CD4-positive, alpha-beta T cell (primary cell): Measurements from ENCODE around the gene SPOCK1. TPM values are rescaled to one million over a fixed set of nuclear protein-coding genes. Genes with fewer than 3 reads are reported as not detected.

Experiments used
- ATAC-seq: fragments of 200-7000 bp; cut with Tn5 transposase; one replicate; pipeline ENCODE4 v1.10.0; 2022; ENCODE audit warnings: mild to moderate bottlenecking; ENCODE audit not compliant: poor library complexity
- CTCF ChIA-PET: fragments of 350-600 bp; sonication (Branson Sonifier 250); formaldehyde crosslinking; loops from one replicate; lab custom pipeline; 2021; ENCODE audit warnings: antibody characterized with exemption, inconsistent platforms; lab: Charles Lee
- POLR2A ChIA-PET: fragments of 350-600 bp; sonication (Branson Sonifier 250); formaldehyde crosslinking; loops from one replicate; lab custom pipeline; 2021; ENCODE audit warnings: antibody characterized with exemption, inconsistent platforms; lab: Charles Lee
- DNase-seq, 14 experiments: peaks; one replicate each; pipeline ENCODE4 v3.0.0-alpha.2; 2013 to 2020; ENCODE audit warnings: mixed read lengths in 2 of 14
- H3K27ac ChIP-seq, 2 donors: one replicate each; pipeline versions ENCODE4 v1.5.1 to v1.7.0; 2013; ENCODE audit warnings: low read length in 2 of 2, low read depth in 1 of 2, mild to moderate bottlenecking in 1 of 2
- H3K27me3 ChIP-seq, 2 experiments: 1 replicate in 1 of 2; 2 replicates in 1 of 2; pipeline versions ENCODE4 v1.6.1 to v1.7.0; 2013; ENCODE audit warnings: low read length in 2 of 2, control low read depth in 1 of 2, mild to moderate bottlenecking in 1 of 2, moderate library complexity in 1 of 2; ENCODE audit not compliant: insufficient read depth in 2 of 2, control insufficient read depth in 1 of 2
- H3K36me3 ChIP-seq: one replicate; pipeline ENCODE4 v1.6.1; 2013; ENCODE audit warnings: low read length, control low read depth; ENCODE audit not compliant: insufficient read depth
- H3K4me1 ChIP-seq: one replicate; pipeline ENCODE4 v1.6.1; 2013; ENCODE audit warnings: low read length, control low read depth; ENCODE audit not compliant: insufficient read depth
- H3K4me3 ChIP-seq: one replicate; pipeline ENCODE4 v1.5.1; 2013; ENCODE audit warnings: mild to moderate bottlenecking, low read length, moderate library complexity
- H3K9me3 ChIP-seq, 2 experiments: 1 replicate in 1 of 2; 2 replicates in 1 of 2; pipeline versions ENCODE4 v1.6.1 to v1.7.0; 2013; ENCODE audit warnings: low read length in 2 of 2, mild to moderate bottlenecking in 2 of 2, control low read depth in 1 of 2, moderate library complexity in 1 of 2; ENCODE audit not compliant: control insufficient read depth in 1 of 2, insufficient read depth in 1 of 2
- H3K27ac Mint-ChIP-seq: one replicate; pipeline ENCODE4 v1.8.0; 2020; ENCODE audit warnings: mixed read lengths
- H3K27me3 Mint-ChIP-seq: one replicate; pipeline ENCODE4 v1.8.0; 2021; ENCODE audit warnings: mixed read lengths
- H3K36me3 Mint-ChIP-seq: one replicate; pipeline ENCODE4 v1.8.0; 2021; ENCODE audit warnings: low read depth, mixed read lengths
- H3K4me1 Mint-ChIP-seq: one replicate; pipeline ENCODE4 v1.8.0; 2021; ENCODE audit warnings: low read depth, mixed read lengths
- H3K4me3 Mint-ChIP-seq: one replicate; pipeline ENCODE4 v1.8.0; 2020; ENCODE audit warnings: mild to moderate bottlenecking, mixed read lengths
- H3K9me3 Mint-ChIP-seq: one replicate; pipeline ENCODE4 v1.8.0; 2020; ENCODE audit warnings: mixed read lengths
- intact Hi-C, 2 experiments: fragments of 100-400 bp; cut with DNase I in 1 of 2; cut with micrococcal nuclease in 1 of 2; formaldehyde crosslinking; loops; one replicate each; pipeline versions ENCODE4 v1.15.1 to v1.9.0; 2023 to 2025; cut with DNase I, micrococcal nuclease
- total RNA-seq, 174 experiments: library from RNA in 2 of 174; stranded (reverse) in 2 of 174; gene quantifications; one replicate each; pipeline ENCODE4 v1.2.3 and lab custom pipeline; 2021 to 2026
- TF ChIP-seq, protein P1 (sequence below): fragments of 200-600 bp; IDR thresholded peaks from one replicate; pipeline ENCODE4 v1.8.0; 2022; ENCODE audit warnings: antibody characterized with exemption, mild to moderate bottlenecking

SPOCK1 gene
- total RNA-seq, 2 experiments from 2014 or later = not detected

DNA sequence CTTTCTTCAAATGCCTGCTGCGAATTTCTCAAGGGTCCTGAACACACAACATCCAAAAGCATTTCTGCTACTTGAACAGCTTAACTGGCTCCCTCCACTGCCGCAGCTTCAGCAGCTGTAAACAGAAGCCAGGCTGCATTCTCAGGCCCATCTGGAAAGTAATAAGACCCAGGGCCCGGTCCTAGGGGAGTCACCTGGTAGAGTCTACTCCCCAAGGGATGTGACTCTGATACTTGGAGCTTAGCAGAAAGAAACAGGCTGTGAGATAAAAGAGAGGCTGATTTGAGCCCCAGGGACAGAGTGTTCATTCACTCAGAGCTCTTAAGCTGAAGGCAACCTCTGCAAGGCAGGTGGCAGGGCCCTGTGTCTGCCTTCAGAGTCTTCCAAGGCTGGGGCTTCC, 356.8 kb downstream of the SPOCK1 start:
- intact Hi-C loops = no loop called here
- POLR2A ChIA-PET = no interaction called here

DNA sequence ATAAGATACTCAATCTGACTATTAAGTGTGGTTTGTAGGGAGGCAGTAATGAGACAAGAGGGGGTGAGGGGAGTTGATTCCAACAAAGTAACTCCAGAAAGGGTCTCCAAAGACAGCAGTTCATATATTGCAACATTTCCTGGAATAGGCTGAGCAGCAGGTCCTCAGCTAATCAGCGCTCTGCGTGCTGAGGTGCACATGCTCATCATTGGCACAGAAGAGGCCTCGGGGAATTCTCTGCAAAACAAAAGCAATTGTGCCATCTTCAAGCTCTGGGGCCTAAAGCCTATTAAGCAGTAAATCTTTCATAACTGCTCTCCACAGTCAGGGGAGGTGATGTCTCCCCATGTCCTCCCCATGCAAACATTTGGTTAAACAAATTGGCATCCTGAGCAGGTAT, 357.3 kb downstream of the SPOCK1 start:
- Histone ChIP-seq H3K9me3 (no peaks in the 10 kb centered on the region), H3K4me1 (no peaks in the 10 kb centered on the region), H3K27me3 (peaks cover 1 to 2% of the 10 kb centered on the region in 2 experiments), H3K27ac (no peak overlapping the region), H3K36me3 (no peaks in the 10 kb centered on the region), H3K4me3 (no peak overlapping the region)
- DNase-seq = no peak
- ATAC-seq = no peak
- no peak overlapping the region for H3K27ac Mint-ChIP-seq
- no peak overlapping the region for H3K4me3 Mint-ChIP-seq
- H3K9me3 Mint-ChIP-seq = no peaks in the 10 kb centered on the region
- ChIA-PET CTCF (no interaction called here), POLR2A (no interaction called here)
- H3K27me3 Mint-ChIP-seq = peaks cover 10% of the 10 kb centered on the region
- no peaks in the 10 kb centered on the region for H3K4me1 Mint-ChIP-seq
- H3K36me3 Mint-ChIP-seq = no peaks in the 10 kb centered on the region
- intact Hi-C loops = no loop called here
- TF ChIP-seq, protein P1, sequence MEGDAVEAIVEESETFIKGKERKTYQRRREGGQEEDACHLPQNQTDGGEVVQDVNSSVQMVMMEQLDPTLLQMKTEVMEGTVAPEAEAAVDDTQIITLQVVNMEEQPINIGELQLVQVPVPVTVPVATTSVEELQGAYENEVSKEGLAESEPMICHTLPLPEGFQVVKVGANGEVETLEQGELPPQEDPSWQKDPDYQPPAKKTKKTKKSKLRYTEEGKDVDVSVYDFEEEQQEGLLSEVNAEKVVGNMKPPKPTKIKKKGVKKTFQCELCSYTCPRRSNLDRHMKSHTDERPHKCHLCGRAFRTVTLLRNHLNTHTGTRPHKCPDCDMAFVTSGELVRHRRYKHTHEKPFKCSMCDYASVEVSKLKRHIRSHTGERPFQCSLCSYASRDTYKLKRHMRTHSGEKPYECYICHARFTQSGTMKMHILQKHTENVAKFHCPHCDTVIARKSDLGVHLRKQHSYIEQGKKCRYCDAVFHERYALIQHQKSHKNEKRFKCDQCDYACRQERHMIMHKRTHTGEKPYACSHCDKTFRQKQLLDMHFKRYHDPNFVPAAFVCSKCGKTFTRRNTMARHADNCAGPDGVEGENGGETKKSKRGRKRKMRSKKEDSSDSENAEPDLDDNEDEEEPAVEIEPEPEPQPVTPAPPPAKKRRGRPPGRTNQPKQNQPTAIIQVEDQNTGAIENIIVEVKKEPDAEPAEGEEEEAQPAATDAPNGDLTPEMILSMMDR = no peak

More for the DNA sequence above, 356.8 kb downstream of the SPOCK1 start:
- H3K9me3 ChIP-seq = no peaks in the 10 kb centered on the region
- no peak for ATAC-seq
- H3K27ac Mint-ChIP-seq = no peak overlapping the region
- H3K4me1 ChIP-seq = no peaks in the 10 kb centered on the region
- CTCF ChIA-PET = no interaction called here
- H3K36me3 ChIP-seq = no peaks in the 10 kb centered on the region
- H3K27me3 Mint-ChIP-seq = peaks cover 14% of the 10 kb centered on the region
- H3K27ac ChIP-seq = no peak overlapping the region
- H3K4me3 Mint-ChIP-seq = no peak overlapping the region
- DNase-seq = no peak
- no peak overlapping the region for H3K4me3 ChIP-seq
- H3K4me1 Mint-ChIP-seq = no peaks in the 10 kb centered on the region
- H3K9me3 Mint-ChIP-seq = no peaks in the 10 kb centered on the region
- TF ChIP-seq, protein P1 = no peak
- no peaks in the 10 kb centered on the region for H3K36me3 Mint-ChIP-seq
- peaks cover 2 to 4% of the 10 kb centered on the region in 2 experiments for H3K27me3 ChIP-seq

DNA sequence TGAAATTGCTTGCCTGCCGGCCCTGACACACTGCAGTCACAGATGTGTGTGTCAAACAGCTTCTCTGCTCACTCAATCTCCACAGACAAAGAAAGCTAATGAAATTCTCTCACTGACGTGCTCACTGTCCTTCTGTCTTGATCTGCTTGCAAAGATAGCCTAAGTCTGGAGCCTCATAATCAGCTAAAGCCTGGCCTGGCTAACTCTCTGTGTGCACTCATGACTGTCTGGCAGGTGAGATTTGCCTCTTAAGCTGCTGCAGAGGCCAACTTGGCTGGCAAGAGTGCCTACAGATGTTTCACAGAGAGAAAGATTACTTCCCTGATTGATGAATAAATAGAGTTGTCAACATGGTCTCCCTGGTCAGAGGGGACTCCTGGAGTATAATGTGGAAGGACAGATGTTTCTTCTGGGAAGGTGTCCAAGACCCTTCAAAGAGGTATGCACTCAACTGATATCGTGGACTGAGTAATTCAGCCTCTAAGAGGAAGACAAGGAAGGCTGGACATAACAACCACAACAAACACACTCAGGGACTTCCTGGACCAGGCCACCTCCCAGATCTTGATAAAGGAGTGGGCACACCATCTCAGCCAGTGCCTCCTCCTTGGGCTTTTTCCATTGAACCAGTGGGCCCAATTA, 362.0 kb downstream of the SPOCK1 start:
- POLR2A ChIA-PET = no interaction called here
- no peak for ATAC-seq
- intact Hi-C loops = no loop called here
- H3K4me3 Mint-ChIP-seq = no peak overlapping the region
- Histone ChIP-seq H3K36me3 (no peaks in the 10 kb centered on the region), H3K27me3 (no peaks in the 10 kb centered on the region), H3K27ac (no peak overlapping the region), H3K4me3 (no peak overlapping the region), H3K4me1 (no peaks in the 10 kb centered on the region), H3K9me3 (no peaks in the 10 kb centered on the region)
- no peaks in the 10 kb centered on the region for H3K27me3 Mint-ChIP-seq
- DNase-seq = no peak
- CTCF ChIA-PET = no interaction called here
- no peaks in the 10 kb centered on the region for H3K9me3 Mint-ChIP-seq
- TF ChIP-seq, protein P1 = no peak
- no peaks in the 10 kb centered on the region for H3K36me3 Mint-ChIP-seq
- no peaks in the 10 kb centered on the region for H3K4me1 Mint-ChIP-seq
- H3K27ac Mint-ChIP-seq = no peak overlapping the region
